ENCODE results near the gene GTF3C2. TPM values are rescaled to one million over a fixed set of nuclear protein-coding genes. Genes with fewer than 3 reads are reported as not detected.

GTF3C2 gene
- total RNA-seq, 1 donor from 2014 or later = 19.2 TPM

GRCh38 chr2:27285481-27285880 is 71.1 kb downstream of the GTF3C2 start:
- DNase-seq (ENCODE audit: low read depth) (no peak), FAIRE-seq (no peak)
- Histone ChIP-seq H3K27me3 (ENCODE audit: control insufficient read depth, insufficient read depth, low read length) (peaks cover 5% of the 10 kb centered on the region), H3K4me3 (ENCODE audit: low read depth, low read length) (no peak overlapping the region), H3K36me3 (ENCODE audit: control insufficient read depth, insufficient read depth, low read length) (no peaks in the 10 kb centered on the region)
- no peak for TF ChIP-seq CTCF (IDR thresholded peaks at IDR 0.05; ENCODE audit: insufficient read depth, low read length, severe bottlenecking)

- H3K36me3 ChIP-seq (ENCODE audit: control insufficient read depth, insufficient read depth, low read length) = no peaks in the 10 kb centered on the region
- H3K4me3 ChIP-seq (ENCODE audit: low read depth, low read length) = no peak overlapping the region
- FAIRE-seq (no peak), DNase-seq (ENCODE audit: low read depth) (no peak)
- TF ChIP-seq CTCF (IDR thresholded peaks at IDR 0.05; ENCODE audit: insufficient read depth, low read length, severe bottlenecking) = no peak
- H3K27me3 ChIP-seq (ENCODE audit: control insufficient read depth, insufficient read depth, low read length) = peaks cover 5% of the 10 kb centered on the region
Measured at GRCh38 chr2:27284996-27285395, 71.6 kb downstream of the GTF3C2 start.

GRCh38 chr2:27282892-27283291 is 73.7 kb downstream of the GTF3C2 start:
- TF ChIP-seq CTCF (IDR thresholded peaks at IDR 0.05; ENCODE audit: insufficient read depth, low read length, severe bottlenecking) = no peak
- H3K4me3 ChIP-seq (ENCODE audit: low read depth, low read length) = no peak overlapping the region
- no peaks in the 10 kb centered on the region for H3K36me3 ChIP-seq (ENCODE audit: control insufficient read depth, insufficient read depth, low read length)
- peaks cover 5% of the 10 kb centered on the region for H3K27me3 ChIP-seq (ENCODE audit: control insufficient read depth, insufficient read depth, low read length)
- DNase-seq (ENCODE audit: low read depth) (peak; percentile 12), FAIRE-seq (no peak)

GRCh38 chr2:27281855-27282559 is 74.6 kb downstream of the GTF3C2 start, which contains the start of gene TRIM54:
TSS of gene TRIM54 (plus strand) at chr2:27282429. CDS start at chr2:27282732, 303 bp downstream.
- FAIRE-seq = no peak
- Histone ChIP-seq H3K36me3 (ENCODE audit: control insufficient read depth, insufficient read depth, low read length) (no peaks in the 10 kb centered on the region), H3K27me3 (ENCODE audit: control insufficient read depth, insufficient read depth, low read length) (peaks cover 5% of the 10 kb centered on the region), H3K4me3 (ENCODE audit: low read depth, low read length) (no peak within 1 kb of the TSS)
- DNase-seq (ENCODE audit: low read depth) = no peak
- TF ChIP-seq CTCF (IDR thresholded peaks at IDR 0.05; ENCODE audit: insufficient read depth, low read length, severe bottlenecking) = no peak

- peaks cover 5% of the 10 kb centered on the region for H3K27me3 ChIP-seq (ENCODE audit: control insufficient read depth, insufficient read depth, low read length)
- DNase-seq (ENCODE audit: low read depth) (no peak), FAIRE-seq (no peak)
- no peak for TF ChIP-seq CTCF (IDR thresholded peaks at IDR 0.05; ENCODE audit: insufficient read depth, low read length, severe bottlenecking)
- no peak overlapping the region for H3K4me3 ChIP-seq (ENCODE audit: low read depth, low read length)
- H3K36me3 ChIP-seq (ENCODE audit: control insufficient read depth, insufficient read depth, low read length) = no peaks in the 10 kb centered on the region
Measured at GRCh38 chr2:27281442-27281841, 75.1 kb downstream of the GTF3C2 start.

GRCh38 chr2:27280826-27281225 is 75.7 kb downstream of the GTF3C2 start:
- peaks cover 5% of the 10 kb centered on the region for H3K27me3 ChIP-seq (ENCODE audit: control insufficient read depth, insufficient read depth, low read length)
- DNase-seq (ENCODE audit: low read depth) (no peak), FAIRE-seq (no peak)
- H3K36me3 ChIP-seq (ENCODE audit: control insufficient read depth, insufficient read depth, low read length) = no peaks in the 10 kb centered on the region
- no peak overlapping the region for H3K4me3 ChIP-seq (ENCODE audit: low read depth, low read length)
- TF ChIP-seq CTCF (IDR thresholded peaks at IDR 0.05; ENCODE audit: insufficient read depth, low read length, severe bottlenecking) = no peak

Measured in bronchial epithelial cell (primary cell).